Gastrocnemius medialis (tissue), 4 donors: ENCODE results near the gene NEIL3. TPM values are rescaled to one million over a fixed set of nuclear protein-coding genes. Genes with fewer than 3 reads are reported as not detected.

ENCODE experiments used
- ATAC-seq, 2 donors: fragments of 150-250 bp; one replicate each; pipeline ENCODE4 v1.9.1; 2016
- DNase-seq, 2 donors: peaks; one replicate each; pipeline ENCODE4 v3.0.0-alpha.2; 2019
- H3K27ac ChIP-seq, 4 donors: fragments of 200-600 bp; sonication (generic); 1 replicate in 1 of 4; 2 replicates in 3 of 4; pipeline ENCODE4 v1.5.1; 2016 to 2018; ENCODE audit warnings: mild to moderate bottlenecking in 2 of 4, moderate library complexity in 1 of 4
- H3K27me3 ChIP-seq, 3 donors: fragments of 200-600 bp; sonication (generic) in 2 of 3; 1 replicate in 1 of 3; 2 replicates in 2 of 3; pipeline versions ENCODE4 v1.5.1 to v1.6.0; 2016 to 2019; ENCODE audit warnings: mild to moderate bottlenecking in 1 of 3, moderate library complexity in 1 of 3
- H3K36me3 ChIP-seq, 2 donors: fragments of 200-600 bp; sonication (generic) in 1 of 2; one replicate each; pipeline ENCODE4 v1.5.1; 2017 to 2018
- H3K4me1 ChIP-seq, 2 donors: fragments of 200-600 bp; sonication (generic) in 1 of 2; one replicate each; pipeline ENCODE4 v1.5.1; 2016 to 2017; ENCODE audit warnings: mild to moderate bottlenecking in 2 of 2
- H3K4me3 ChIP-seq, 4 donors: fragments of 200-600 bp; sonication (generic) in 3 of 4; 1 replicate in 1 of 4; 2 replicates in 3 of 4; pipeline ENCODE4 v1.5.1; 2016 to 2019; ENCODE audit warnings: mild to moderate bottlenecking in 2 of 4
- H3K9me3 ChIP-seq, 3 donors: fragments of 200-600 bp; sonication (generic) in 2 of 3; 1 replicate in 1 of 3; 2 replicates in 2 of 3; pipeline ENCODE4 v1.5.1; 2016 to 2019
- POLR2A ChIP-seq, 2 donors: fragments of 450-650 bp; IDR thresholded peaks; one replicate each; pipeline ENCODE4 v1.6.1; 2017; ENCODE audit warnings: antibody characterized with exemption in 2 of 2, mild to moderate bottlenecking in 2 of 2, moderate library complexity in 2 of 2
- in situ Hi-C, 4 donors: fragments of 200-750 bp; cut with MboI; loops; one replicate each; pipeline versions ENCODE4 v1.15.0 to v1.8.0; 2017; ENCODE audit warnings: low sequenced_read_pairs in 4 of 4
- intact Hi-C: fragments of 100-400 bp; cut with DNase I; formaldehyde crosslinking; loops from one replicate; pipeline ENCODE4 v1.15.1; 2023; ENCODE audit warnings: low total_unique reads
- total RNA-seq, 4 donors: library from RNA; depleted of rRNA; stranded (reverse); fragments of >200 nt; gene quantifications; one replicate each; pipeline versions ENCODE4 v1.1.0 to v1.2.3, GENCODE V29; 2016
- TF ChIP-seq, protein P1 (sequence below), 5 experiments: fragments of 450-650 bp in 3 of 5; fragments of 200-600 bp in 2 of 5; sonication (generic) in 2 of 5; IDR thresholded peaks in 4 of 5; conservative IDR thresholded peaks in 1 of 5; 1 replicate in 4 of 5; 2 replicates in 1 of 5; pipeline ENCODE4 v1.5.1; 2016 to 2019; ENCODE audit warnings: antibody characterized with exemption in 5 of 5, mild to moderate bottlenecking in 3 of 5, moderate library complexity in 3 of 5

NEIL3 gene
- total RNA-seq, 4 donors from 2014 or later = not detected

DNA sequence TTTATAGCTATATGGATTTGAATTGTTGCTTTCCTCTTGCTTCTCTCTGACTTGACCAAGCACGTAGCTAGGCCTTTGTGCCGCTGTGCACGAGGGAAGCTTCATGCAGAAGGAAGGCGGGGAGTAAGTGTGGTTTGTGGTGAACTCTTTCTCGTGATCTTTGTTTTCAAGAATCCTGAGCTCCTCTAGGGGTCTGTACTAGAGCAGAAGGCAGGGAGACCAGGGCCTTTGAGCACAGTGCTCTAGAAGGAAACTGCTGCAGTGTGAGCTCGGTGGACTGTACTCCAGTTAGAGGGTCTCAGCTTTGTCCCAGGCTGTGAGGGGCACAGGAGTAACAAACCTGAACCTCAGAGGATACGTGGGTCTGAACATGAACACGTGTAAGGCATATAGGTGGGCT is 83.6 kb downstream of the NEIL3 start:
- in situ Hi-C loops (no loop called here), intact Hi-C loops (no loop called here)
- H3K9me3 ChIP-seq = no peaks in the 10 kb centered on the region
- TF ChIP-seq, protein P1, sequence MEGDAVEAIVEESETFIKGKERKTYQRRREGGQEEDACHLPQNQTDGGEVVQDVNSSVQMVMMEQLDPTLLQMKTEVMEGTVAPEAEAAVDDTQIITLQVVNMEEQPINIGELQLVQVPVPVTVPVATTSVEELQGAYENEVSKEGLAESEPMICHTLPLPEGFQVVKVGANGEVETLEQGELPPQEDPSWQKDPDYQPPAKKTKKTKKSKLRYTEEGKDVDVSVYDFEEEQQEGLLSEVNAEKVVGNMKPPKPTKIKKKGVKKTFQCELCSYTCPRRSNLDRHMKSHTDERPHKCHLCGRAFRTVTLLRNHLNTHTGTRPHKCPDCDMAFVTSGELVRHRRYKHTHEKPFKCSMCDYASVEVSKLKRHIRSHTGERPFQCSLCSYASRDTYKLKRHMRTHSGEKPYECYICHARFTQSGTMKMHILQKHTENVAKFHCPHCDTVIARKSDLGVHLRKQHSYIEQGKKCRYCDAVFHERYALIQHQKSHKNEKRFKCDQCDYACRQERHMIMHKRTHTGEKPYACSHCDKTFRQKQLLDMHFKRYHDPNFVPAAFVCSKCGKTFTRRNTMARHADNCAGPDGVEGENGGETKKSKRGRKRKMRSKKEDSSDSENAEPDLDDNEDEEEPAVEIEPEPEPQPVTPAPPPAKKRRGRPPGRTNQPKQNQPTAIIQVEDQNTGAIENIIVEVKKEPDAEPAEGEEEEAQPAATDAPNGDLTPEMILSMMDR (IDR thresholded peaks at IDR 0.05 in 4 of 5, conservative IDR thresholded peaks at IDR 0.05 in 1 of 5) = no peak
- TF ChIP-seq POLR2A (IDR thresholded peaks at IDR 0.05) = no peak
- no peaks in the 10 kb centered on the region for H3K36me3 ChIP-seq
- no peak overlapping the region for H3K4me3 ChIP-seq
- DNase-seq = no peak
- H3K27me3 ChIP-seq = no peaks in the 10 kb centered on the region
- no peak overlapping the region for H3K27ac ChIP-seq
- no peak for ATAC-seq
- no peaks in the 10 kb centered on the region for H3K4me1 ChIP-seq

DNA sequence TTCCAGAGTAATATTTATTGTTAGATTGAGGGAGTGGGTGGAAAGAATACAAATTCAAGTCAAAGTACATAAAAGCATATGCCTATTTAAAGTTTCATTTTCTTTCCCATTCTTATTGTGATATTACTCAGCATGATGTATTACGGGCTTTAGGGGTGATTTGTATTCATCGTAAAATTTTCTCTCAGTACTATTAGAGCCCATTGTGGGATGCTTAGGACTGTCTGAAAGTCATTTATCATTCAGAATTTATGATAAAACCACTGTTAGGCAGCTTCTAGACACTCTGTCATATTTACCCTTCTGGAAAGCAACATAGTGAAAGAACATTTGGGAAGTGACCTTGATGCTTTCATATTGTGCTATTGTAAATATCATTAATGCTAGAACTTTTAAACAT is 86.7 kb downstream of the NEIL3 start:
- Histone ChIP-seq H3K27me3 (no peaks in the 10 kb centered on the region), H3K4me1 (no peaks in the 10 kb centered on the region), H3K36me3 (no peaks in the 10 kb centered on the region), H3K27ac (no peak overlapping the region), H3K9me3 (no peaks in the 10 kb centered on the region), H3K4me3 (no peak overlapping the region)
- no peak for ATAC-seq
- in situ Hi-C loops = no loop called here
- TF ChIP-seq POLR2A (IDR thresholded peaks at IDR 0.05) = no peak
- TF ChIP-seq, protein P1 (IDR thresholded peaks at IDR 0.05 in 4 of 5, conservative IDR thresholded peaks at IDR 0.05 in 1 of 5) = no peak
- no peak for DNase-seq
- intact Hi-C loops = no loop called here

DNA sequence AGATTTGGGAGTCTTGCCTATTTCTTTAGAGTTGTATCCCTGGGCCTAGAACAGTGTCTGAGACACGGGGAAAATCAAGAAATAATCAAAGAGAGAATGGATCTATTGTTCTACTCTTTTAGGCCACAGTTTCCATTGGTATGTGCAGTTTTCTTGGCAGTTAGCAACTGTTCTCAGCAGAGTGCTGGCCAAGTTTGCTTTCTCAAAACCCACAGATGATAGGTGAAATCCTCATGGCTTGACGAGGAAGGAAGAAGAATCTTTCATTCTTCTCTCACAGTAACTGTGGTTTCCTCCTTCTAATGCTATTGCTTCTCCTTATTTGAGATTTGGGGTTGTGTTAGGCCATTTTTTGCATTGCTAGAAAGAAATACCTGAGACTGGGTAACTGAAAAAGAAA is 90.4 kb downstream of the NEIL3 start:
- no peak for ATAC-seq
- intact Hi-C loops = no loop called here
- no peaks in the 10 kb centered on the region for H3K36me3 ChIP-seq
- no peak overlapping the region for H3K4me3 ChIP-seq
- no peaks in the 10 kb centered on the region for H3K9me3 ChIP-seq
- no peaks in the 10 kb centered on the region for H3K27me3 ChIP-seq
- TF ChIP-seq POLR2A (IDR thresholded peaks at IDR 0.05) = no peak
- TF ChIP-seq, protein P1 (IDR thresholded peaks at IDR 0.05 in 4 of 5, conservative IDR thresholded peaks at IDR 0.05 in 1 of 5) = no peak
- no peak overlapping the region for H3K27ac ChIP-seq
- DNase-seq = no peak
- in situ Hi-C loops = no loop called here
- no peaks in the 10 kb centered on the region for H3K4me1 ChIP-seq

DNA sequence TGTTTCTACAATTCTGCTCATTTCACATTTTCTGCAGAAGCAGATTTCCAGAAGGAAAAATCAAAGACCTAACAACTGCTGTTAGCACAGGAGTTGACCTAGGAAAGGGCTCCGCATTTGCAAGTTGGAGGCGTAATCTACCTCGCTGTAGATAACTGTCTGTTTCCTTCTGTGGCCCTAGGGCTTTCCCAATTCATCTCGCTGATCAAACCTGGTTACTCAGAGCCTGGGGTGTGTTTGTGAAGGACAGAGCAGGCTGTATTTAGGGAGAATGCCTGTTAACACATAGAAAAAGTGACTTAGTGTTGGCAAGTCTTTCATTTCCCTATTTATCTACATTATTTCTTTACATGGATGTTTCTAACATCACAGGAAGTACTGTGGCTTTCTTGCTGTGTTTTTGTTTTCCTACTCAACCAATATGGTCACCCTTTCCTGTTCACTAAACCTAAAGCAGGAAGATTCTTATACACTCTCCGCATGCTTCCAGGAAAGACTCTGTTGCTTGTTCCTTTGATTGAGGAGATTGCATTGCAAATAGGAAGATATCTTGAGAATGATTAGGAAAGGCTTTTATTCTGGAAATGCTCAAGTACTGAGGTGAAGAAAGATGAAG is 92.1 kb downstream of the NEIL3 start:
- DNase-seq (no peak), ATAC-seq (no peak)
- no peak for TF ChIP-seq POLR2A (IDR thresholded peaks at IDR 0.05)
- TF ChIP-seq, protein P1 (IDR thresholded peaks at IDR 0.05 in 4 of 5, conservative IDR thresholded peaks at IDR 0.05 in 1 of 5) = no peak
- Histone ChIP-seq H3K27me3 (no peaks in the 10 kb centered on the region), H3K4me3 (no peak overlapping the region), H3K27ac (no peak overlapping the region), H3K4me1 (no peaks in the 10 kb centered on the region), H3K36me3 (no peaks in the 10 kb centered on the region), H3K9me3 (no peaks in the 10 kb centered on the region)
- in situ Hi-C loops = no loop called here
- intact Hi-C loops = no loop called here

DNA sequence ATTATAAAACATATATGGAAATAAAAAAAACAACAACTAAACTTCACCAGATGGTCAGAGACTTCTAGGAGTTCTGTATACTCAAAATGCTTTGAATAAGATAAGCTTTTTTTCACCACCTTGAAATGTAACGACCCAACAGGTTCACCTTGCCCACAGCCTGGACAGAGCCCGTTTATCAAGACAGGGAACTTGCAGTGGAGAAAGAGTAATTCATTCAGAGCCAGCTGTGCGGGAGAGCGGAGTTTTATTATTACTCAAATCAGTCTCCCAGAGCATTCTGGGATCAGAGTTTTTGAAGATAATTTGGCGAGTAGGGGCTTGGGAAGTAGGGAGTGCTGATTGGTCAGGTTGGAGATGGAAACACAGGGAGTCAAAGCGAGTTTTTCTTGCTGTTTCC is 94.1 kb downstream of the NEIL3 start:
- no peak for DNase-seq
- intact Hi-C loops (no loop called here), in situ Hi-C loops (no loop called here)
- H3K27ac ChIP-seq = no peak overlapping the region
- no peak for ATAC-seq
- H3K27me3 ChIP-seq = no peaks in the 10 kb centered on the region
- H3K4me1 ChIP-seq = no peaks in the 10 kb centered on the region
- no peaks in the 10 kb centered on the region for H3K36me3 ChIP-seq
- TF ChIP-seq, protein P1 (IDR thresholded peaks at IDR 0.05 in 4 of 5, conservative IDR thresholded peaks at IDR 0.05 in 1 of 5) = no peak
- no peak for TF ChIP-seq POLR2A (IDR thresholded peaks at IDR 0.05)
- no peak overlapping the region for H3K4me3 ChIP-seq
- H3K9me3 ChIP-seq = no peaks in the 10 kb centered on the region
